Measurements from ENCODE around the gene EYA3. TPM values are rescaled to one million over a fixed set of nuclear protein-coding genes. Genes with fewer than 3 reads are reported as not detected.

Gene EYA3
- total RNA-seq, 2 experiments from 2014 or later, result 29.5 to 32.0 TPM

DNA sequence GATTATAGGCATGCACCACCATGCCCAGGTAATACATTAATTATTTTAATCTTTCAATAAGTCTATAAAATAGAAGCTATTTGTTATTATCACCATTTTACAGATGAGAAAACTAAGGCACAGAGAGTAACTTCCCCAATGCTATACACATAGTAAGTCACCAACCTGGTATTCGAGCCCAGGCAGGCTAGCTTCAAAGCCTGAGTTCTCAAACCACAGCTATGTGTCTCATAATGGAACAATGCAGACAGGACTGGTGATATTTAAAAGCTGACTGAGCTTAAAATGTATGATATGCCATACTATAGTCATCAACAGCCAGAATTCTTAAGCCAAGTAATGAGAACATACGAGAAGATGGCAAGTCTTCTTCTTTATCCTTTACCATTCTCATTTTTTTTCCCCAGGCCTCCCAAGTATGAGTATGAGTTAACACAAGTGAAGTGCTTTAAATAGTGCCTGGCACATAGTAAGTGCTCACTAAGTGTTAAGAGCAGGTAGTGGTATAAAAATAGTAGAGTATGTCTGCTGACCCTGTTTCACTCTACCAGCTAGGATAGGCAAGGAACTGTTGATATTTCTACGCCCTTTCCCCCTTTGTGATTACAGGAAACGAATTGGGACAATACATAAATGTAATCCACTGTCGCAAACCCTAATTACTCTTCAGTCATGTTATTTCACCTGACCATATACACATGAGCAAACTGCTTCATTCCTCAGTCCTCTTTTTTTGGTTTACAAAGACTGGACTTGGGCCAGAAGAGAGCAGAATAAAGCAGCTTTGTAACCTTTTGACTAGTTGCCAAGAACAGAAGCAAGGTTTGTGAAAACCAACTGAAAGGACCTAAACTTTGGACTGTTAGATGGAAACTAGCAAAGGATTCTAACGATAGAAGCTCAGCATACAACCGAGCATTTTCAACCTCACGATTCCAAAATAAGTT lies 9.5 kb downstream of the EYA3 start:
- no peak overlapping the region for H3K4me3 Mint-ChIP-seq
- no peak for DNase-seq
- no peaks in the 10 kb centered on the region for H3K27me3 Mint-ChIP-seq
- POLR2A ChIA-PET, result interaction anchor here (0.6 to 2.6 kb wide), 3 partner anchors 9 to 381 kb away, joined by 3 to 16 read pairs (median 3); partner anchors contain the start of gene EYA3
- no peak overlapping the region for H3K27ac Mint-ChIP-seq
- peaks cover 17% of the 10 kb centered on the region for H3K4me1 Mint-ChIP-seq
- CTCF ChIA-PET, result interaction anchor here (0.9 to 2.4 kb wide), 5 partner anchors 9 to 130 kb away, joined by 3 to 13 read pairs (median 8); partner anchors contain the start of gene EYA3
- peaks cover 25% of the 10 kb centered on the region for H3K36me3 Mint-ChIP-seq (ENCODE audit: low read depth)
- no peaks in the 10 kb centered on the region for H3K9me3 Mint-ChIP-seq

- Mint-ChIP-seq H3K4me3 (no peak overlapping the region), H3K36me3 (ENCODE audit: low read depth) (peaks cover 25% of the 10 kb centered on the region), H3K9me3 (no peaks in the 10 kb centered on the region), H3K4me1 (peaks cover 15% of the 10 kb centered on the region), H3K27ac (no peak overlapping the region), H3K27me3 (no peaks in the 10 kb centered on the region)
- CTCF ChIA-PET, result interaction anchor here (0.6 to 2.4 kb wide), 5 partner anchors 10 to 130 kb away, joined by 3 to 13 read pairs (median 8); partner anchors contain the start of gene EYA3
- no peak for DNase-seq
- POLR2A ChIA-PET, result interaction anchor here (0.6 to 2.6 kb wide), 3 partner anchors 10 to 380 kb away, joined by 3 to 16 read pairs (median 3); partner anchors contain the start of gene EYA3
Observed at GRCh38 chr1:28078262-28078661, 10.1 kb downstream of the EYA3 start.

DNA sequence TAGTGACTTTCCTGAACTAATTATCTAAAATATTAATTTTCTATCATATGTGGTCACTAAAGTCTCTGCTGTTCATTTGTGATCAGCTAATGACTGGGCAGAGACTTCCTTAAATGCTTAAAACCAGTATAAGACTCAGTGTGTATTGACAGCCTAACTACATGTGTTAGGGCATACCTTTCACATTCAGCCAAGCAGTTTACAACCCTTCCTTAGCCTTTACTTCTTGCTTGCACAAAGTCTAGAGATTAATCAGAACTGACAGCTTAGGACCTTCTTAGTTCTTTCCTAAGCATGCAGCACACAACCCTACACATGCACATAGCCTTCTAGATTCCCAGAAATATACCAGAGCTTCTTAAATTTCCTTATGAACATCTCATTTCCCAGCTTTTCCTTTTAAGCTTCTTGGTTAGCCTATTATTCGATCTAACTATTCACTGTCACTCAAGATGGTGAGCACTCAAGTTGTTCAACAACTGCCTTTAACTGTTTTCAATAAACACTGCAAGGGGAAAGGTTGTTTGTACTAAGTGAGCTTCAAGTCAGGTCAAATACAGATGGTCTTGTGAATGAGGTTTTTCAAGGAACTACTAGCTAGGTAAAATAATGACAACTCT lies 13.4 kb downstream of the EYA3 start:
- H3K4me3 Mint-ChIP-seq, result no peak overlapping the region
- POLR2A ChIA-PET, result interaction anchor here (1.0 to 2.0 kb wide), 2 partner anchors 12 to 13 kb away, joined by 3 to 8 read pairs; partner anchors contain the start of gene EYA3
- CTCF ChIA-PET, result interaction anchor here (2.1 kb wide), 1 partner anchor 10 kb away, joined by 6 read pairs; no protein-coding TSS in a partner anchor
- no peak for DNase-seq
- peaks cover 15% of the 10 kb centered on the region for H3K4me1 Mint-ChIP-seq
- peaks cover 24% of the 10 kb centered on the region for H3K36me3 Mint-ChIP-seq (ENCODE audit: low read depth)
- no peak overlapping the region for H3K27ac Mint-ChIP-seq
- H3K27me3 Mint-ChIP-seq, result no peaks in the 10 kb centered on the region
- no peaks in the 10 kb centered on the region for H3K9me3 Mint-ChIP-seq

DNA sequence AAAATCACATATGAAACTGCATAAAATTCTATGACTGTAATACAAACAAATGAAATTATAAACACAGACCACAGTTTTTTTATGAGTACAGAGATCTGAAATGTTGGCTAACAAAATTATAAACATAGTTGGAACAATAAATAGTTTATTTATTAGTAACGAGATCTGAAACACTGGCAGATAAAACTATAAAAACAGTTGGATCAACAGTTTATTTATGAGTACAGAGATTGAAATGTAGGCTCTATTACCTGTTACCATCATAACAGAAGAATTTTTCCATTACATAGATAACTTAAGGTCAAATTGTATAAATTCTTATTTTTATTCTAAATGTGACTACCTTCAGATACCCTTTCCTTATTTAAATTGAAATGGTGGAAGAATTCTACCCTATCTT lies 14.5 kb downstream of the EYA3 start:
- ChIA-PET CTCF (no interaction called here), POLR2A (no interaction called here)
- no peaks in the 10 kb centered on the region for H3K9me3 Mint-ChIP-seq

GRCh38 chr1:28071813-28072212 lies 16.6 kb downstream of the EYA3 start:
- Mint-ChIP-seq H3K27ac (no peak overlapping the region), H3K36me3 (ENCODE audit: low read depth) (peaks cover 11% of the 10 kb centered on the region), H3K9me3 (no peaks in the 10 kb centered on the region), H3K4me1 (peaks cover 20% of the 10 kb centered on the region), H3K4me3 (no peak overlapping the region), H3K27me3 (no peaks in the 10 kb centered on the region)
- no peak for DNase-seq
- POLR2A ChIA-PET, result interaction anchor here (0.9 kb wide), 1 partner anchor 16 kb away, joined by 3 read pairs; no protein-coding TSS in a partner anchor
- CTCF ChIA-PET, result no interaction called here

More for the DNA sequence above, 14.5 kb downstream of the EYA3 start:
- Mint-ChIP-seq H3K27me3 (no peaks in the 10 kb centered on the region), H3K36me3 (ENCODE audit: low read depth) (peaks cover 18% of the 10 kb centered on the region), H3K4me1 (peaks cover 19% of the 10 kb centered on the region), H3K4me3 (no peak overlapping the region), H3K27ac (no peak overlapping the region)
- DNase-seq, result no peak

- Mint-ChIP-seq H3K27me3 (no peaks in the 10 kb centered on the region), H3K9me3 (no peaks in the 10 kb centered on the region), H3K4me3 (no peak overlapping the region), H3K4me1 (peaks cover 19% of the 10 kb centered on the region), H3K27ac (no peak overlapping the region), H3K36me3 (ENCODE audit: low read depth) (peaks cover 11% of the 10 kb centered on the region)
- ChIA-PET POLR2A (interaction anchor here (0.9 kb wide), 1 partner anchor 17 kb away, joined by 3 read pairs; no protein-coding TSS in a partner anchor), CTCF (no interaction called here)
- no peak for DNase-seq
Observed at GRCh38 chr1:28070725-28071593, 17.5 kb downstream of the EYA3 start.

- H3K27me3 Mint-ChIP-seq, result no peaks in the 10 kb centered on the region
- DNase-seq, result no peak
- CTCF ChIA-PET, result interaction anchor here (0.6 to 1.2 kb wide), 5 partner anchors 11 to 306 kb away, joined by 3 to 4 read pairs (median 3); partner anchors contain the start of gene EYA3
- H3K36me3 Mint-ChIP-seq (ENCODE audit: low read depth), result peaks cover 11% of the 10 kb centered on the region
- H3K27ac Mint-ChIP-seq, result no peak overlapping the region
- H3K4me1 Mint-ChIP-seq, result peaks cover 19% of the 10 kb centered on the region
- POLR2A ChIA-PET, result interaction anchor here (1.3 to 1.8 kb wide), 2 partner anchors 21 to 75 kb away, joined by 3 to 7 read pairs; partner anchors contain the start of gene EYA3
- no peak overlapping the region for H3K4me3 Mint-ChIP-seq
- H3K9me3 Mint-ChIP-seq, result no peaks in the 10 kb centered on the region
Observed at GRCh38 chr1:28067523-28068090, 20.8 kb downstream of the EYA3 start.

DNA sequence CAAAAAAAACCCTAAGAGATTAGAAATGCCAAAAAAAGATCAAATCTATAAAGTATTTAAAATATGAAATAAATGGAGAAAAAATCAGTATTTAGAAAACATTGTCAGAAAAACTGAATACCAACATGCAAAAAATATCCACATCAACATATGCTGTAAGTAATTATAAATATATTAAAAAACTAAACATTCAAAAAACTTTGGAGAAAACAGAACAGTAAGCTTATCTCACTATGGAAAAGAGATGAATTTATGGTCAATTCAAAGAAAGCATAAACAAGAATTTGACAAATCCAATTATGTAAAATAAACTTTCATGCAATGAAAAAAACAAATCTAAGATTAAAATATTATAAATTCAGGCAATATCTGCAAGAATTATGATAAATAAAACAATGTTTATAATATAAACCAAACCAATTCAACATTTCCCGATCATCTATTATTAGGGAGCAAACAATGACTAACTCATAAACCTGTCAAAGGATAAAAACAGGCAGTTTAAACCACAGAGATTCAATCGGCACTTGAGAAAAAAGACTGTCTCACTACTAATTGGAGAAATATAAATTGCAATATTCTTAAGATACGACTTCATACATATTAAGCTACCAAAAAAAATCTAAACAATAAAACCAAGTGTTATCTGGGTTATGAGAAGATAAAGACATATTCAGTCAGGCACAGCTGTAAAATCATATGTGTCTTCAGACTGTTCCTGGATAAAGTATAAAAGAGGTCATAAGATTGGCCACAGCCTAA lies 21.8 kb downstream of the EYA3 start:
- CTCF ChIA-PET, result interaction anchor here (1.0 to 1.2 kb wide), 3 partner anchors 12 to 25 kb away, joined by 3 to 4 read pairs (median 3); partner anchors contain the start of gene EYA3
- peaks cover 14% of the 10 kb centered on the region for H3K36me3 Mint-ChIP-seq (ENCODE audit: low read depth)
- no peak for DNase-seq
- H3K9me3 Mint-ChIP-seq, result no peaks in the 10 kb centered on the region
- H3K4me3 Mint-ChIP-seq, result no peak overlapping the region
- POLR2A ChIA-PET, result interaction anchor here (1.3 to 1.8 kb wide), 2 partner anchors 22 to 74 kb away, joined by 3 to 7 read pairs; partner anchors contain the start of gene EYA3
- peaks cover 25% of the 10 kb centered on the region for H3K4me1 Mint-ChIP-seq
- no peaks in the 10 kb centered on the region for H3K27me3 Mint-ChIP-seq
- no peak overlapping the region for H3K27ac Mint-ChIP-seq

DNA sequence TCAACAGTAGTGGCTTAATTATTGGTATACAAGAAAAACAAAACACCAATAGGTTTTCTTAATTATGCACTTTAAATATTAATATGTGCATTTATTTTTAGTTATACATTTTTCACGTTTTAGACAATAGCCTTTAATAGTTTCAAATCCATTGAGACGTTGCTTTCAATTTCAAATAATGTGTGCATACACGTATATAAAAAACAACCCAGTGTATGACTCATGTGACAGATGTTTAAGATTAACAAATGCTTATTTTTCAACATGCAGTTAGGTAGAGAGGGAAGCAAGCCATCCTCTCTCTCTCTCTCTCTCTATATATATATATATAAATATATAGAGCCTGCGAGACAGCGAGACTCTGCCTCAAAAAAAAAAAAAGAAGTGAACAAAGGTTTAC lies 24.3 kb downstream of the EYA3 start:
- Mint-ChIP-seq H3K27ac (no peak overlapping the region), H3K9me3 (no peaks in the 10 kb centered on the region), H3K36me3 (ENCODE audit: low read depth) (peaks cover 14% of the 10 kb centered on the region), H3K4me1 (peaks cover 30% of the 10 kb centered on the region), H3K4me3 (no peak overlapping the region), H3K27me3 (no peaks in the 10 kb centered on the region)
- no peak for DNase-seq
- CTCF ChIA-PET, result no interaction called here
- POLR2A ChIA-PET, result no interaction called here

- H3K36me3 Mint-ChIP-seq (ENCODE audit: low read depth), result peaks cover 14% of the 10 kb centered on the region
Observed at GRCh38 chr1:28062806-28063205, 25.6 kb downstream of the EYA3 start.

More at GRCh38 chr1:28062806-28063205, 25.6 kb downstream of the EYA3 start:
- H3K4me3 Mint-ChIP-seq, result no peak overlapping the region
- POLR2A ChIA-PET, result no interaction called here
- H3K27me3 Mint-ChIP-seq, result no peaks in the 10 kb centered on the region
- CTCF ChIA-PET, result no interaction called here
- DNase-seq, result no peak
- H3K9me3 Mint-ChIP-seq, result no peaks in the 10 kb centered on the region
- H3K4me1 Mint-ChIP-seq, result peaks cover 39% of the 10 kb centered on the region
- H3K27ac Mint-ChIP-seq, result no peak overlapping the region
